ENCODE results near the gene DUSP1. TPM values are rescaled to one million over a fixed set of nuclear protein-coding genes. Genes with fewer than 3 reads are reported as not detected.

Gene DUSP1
- total and polyA plus RNA-seq, 2 experiments from 2014 or later: 547 to 583 TPM

- Histone ChIP-seq H3K36me3 (replicated peaks; ENCODE audit: insufficient read depth, low read depth) (no peaks in the 10 kb centered on the region), H3K4me1 (ENCODE audit: insufficient read depth) (peaks cover 6% of the 10 kb centered on the region), H3K79me2 (peaks cover 31% of the 10 kb centered on the region), H3K4me2 (peak overlapping the region; percentile 77), H4K20me1 (ENCODE audit: insufficient read depth, poor library complexity, severe bottlenecking) (peaks cover 31% of the 10 kb centered on the region), H3K4me3 (no peak overlapping the region), H2AFZ (no peak overlapping the region), H3K9me2 (replicated peaks; ENCODE audit: insufficient read depth) (no peaks in the 10 kb centered on the region), H3K27me3 (no peaks in the 10 kb centered on the region), H3K27ac (peak overlapping the region; percentile 99), H3K9me3 (ENCODE audit: low read depth) (no peaks in the 10 kb centered on the region)
- DNase-seq (ENCODE audit: low spot score): peak; percentile 76
- TF ChIP-seq EZH2phosphoT487 (IDR thresholded peaks at IDR 0.05; ENCODE audit: low read depth, severe bottlenecking, unreplicated experiment): no peak
- TF ChIP-seq CTCF (IDR thresholded peaks at IDR 0.05; ENCODE audit: poor library complexity): no peak
- no peak for TF ChIP-seq EZH2 (IDR thresholded peaks at IDR 0.05; ENCODE audit: borderline replicate concordance)
- WGBS (ENCODE audit: low lambda C conversion rate, missing lambda C conversion rate): 71% methylated on average over 4 of the region's 4 CpGs
Observed at GRCh38 chr5:172765766-172766286, 5.2 kb downstream of the DUSP1 start.

GRCh38 chr5:172764861-172765765, 5.9 kb downstream of the DUSP1 start:
- Histone ChIP-seq H3K4me1 (ENCODE audit: insufficient read depth) (peaks cover 6% of the 10 kb centered on the region), H3K79me2 (peaks cover 25% of the 10 kb centered on the region), H3K27ac (peak overlapping the region; percentile 99), H3K4me2 (peak overlapping the region; percentile 77), H2AFZ (peak overlapping the region; percentile 6), H3K9me3 (ENCODE audit: low read depth) (no peaks in the 10 kb centered on the region), H3K9me2 (replicated peaks; ENCODE audit: insufficient read depth) (no peaks in the 10 kb centered on the region), H3K4me3 (peak overlapping the region; percentile 4), H3K27me3 (no peaks in the 10 kb centered on the region), H3K36me3 (replicated peaks; ENCODE audit: insufficient read depth, low read depth) (no peaks in the 10 kb centered on the region), H4K20me1 (ENCODE audit: insufficient read depth, poor library complexity, severe bottlenecking) (peaks cover 26% of the 10 kb centered on the region)
- 8% methylated on average over 24 of the region's 24 CpGs for WGBS (ENCODE audit: low lambda C conversion rate, missing lambda C conversion rate)
- TF ChIP-seq EZH2phosphoT487 (IDR thresholded peaks at IDR 0.05; ENCODE audit: low read depth, severe bottlenecking, unreplicated experiment): no peak
- no peak for TF ChIP-seq CTCF (IDR thresholded peaks at IDR 0.05; ENCODE audit: poor library complexity)
- TF ChIP-seq EZH2 (IDR thresholded peaks at IDR 0.05; ENCODE audit: borderline replicate concordance): no peak
- DNase-seq (ENCODE audit: low spot score): peak; percentile 99

GRCh38 chr5:172763120-172763464, 7.9 kb downstream of the DUSP1 start:
- Histone ChIP-seq H3K9me3 (ENCODE audit: low read depth) (no peaks in the 10 kb centered on the region), H3K4me1 (ENCODE audit: insufficient read depth) (peaks cover 6% of the 10 kb centered on the region), H4K20me1 (ENCODE audit: insufficient read depth, poor library complexity, severe bottlenecking) (peaks cover 6% of the 10 kb centered on the region), H3K4me2 (no peak overlapping the region), H3K27ac (no peak overlapping the region), H3K27me3 (no peaks in the 10 kb centered on the region), H3K9me2 (replicated peaks; ENCODE audit: insufficient read depth) (no peaks in the 10 kb centered on the region), H3K79me2 (peaks cover 5% of the 10 kb centered on the region), H3K4me3 (no peak overlapping the region), H3K36me3 (replicated peaks; ENCODE audit: insufficient read depth, low read depth) (no peaks in the 10 kb centered on the region), H2AFZ (no peak overlapping the region)
- DNase-seq (ENCODE audit: low spot score): no peak
- 97% methylated on average over 15 of the region's 21 CpGs for WGBS (ENCODE audit: low lambda C conversion rate, missing lambda C conversion rate)
- TF ChIP-seq EZH2phosphoT487 (IDR thresholded peaks at IDR 0.05; ENCODE audit: low read depth, severe bottlenecking, unreplicated experiment) (no peak), EZH2 (IDR thresholded peaks at IDR 0.05; ENCODE audit: borderline replicate concordance) (no peak), CTCF (IDR thresholded peaks at IDR 0.05; ENCODE audit: poor library complexity) (no peak)

Data from hepatocyte (in vitro differentiated cells).